HepG2 (cell line): ENCODE data around the gene KCNE2. TPM values are rescaled to one million over a fixed set of nuclear protein-coding genes. Genes with fewer than 3 reads are reported as not detected.

ENCODE experiments used
- CBX2 ChIP-seq, 2 experiments: fragments of 200-600 bp in 1 of 2; sonication (generic); formaldehyde crosslinking in 1 of 2; IDR thresholded peaks; 2 replicates each; pipeline versions ENCODE4 v1.7.0 to v1.8.1; 2018 to 2022; ENCODE audit warnings: low read depth in 2 of 2, low read length in 1 of 2, mild to moderate bottlenecking in 1 of 2, missing genetic modification reagents in 1 of 2
- CSRNP1 ChIP-seq: sonication (generic); formaldehyde crosslinking; IDR thresholded peaks from 2 replicates; pipeline ENCODE4 v1.8.1; 2023; ENCODE audit warnings: mild to moderate bottlenecking, missing genetic modification reagents
- DMAP1 ChIP-seq: IDR thresholded peaks from 2 replicates; pipeline ENCODE4 v1.6.1; 2016
- HIVEP1 ChIP-seq: sonication (generic); formaldehyde crosslinking; IDR thresholded peaks from 2 replicates; pipeline ENCODE4 v1.4.0; 2020; ENCODE audit warnings: mild to moderate bottlenecking, missing genetic modification reagents
- HNRNPLL ChIP-seq: fragments of 200-400 bp; formaldehyde crosslinking; IDR thresholded peaks from 2 replicates; pipeline ENCODE4 v1.6.1; 2017; ENCODE audit warnings: mild to moderate bottlenecking, low read depth, low read length; ENCODE audit not compliant: poor library complexity, severe bottlenecking
- KAT2B ChIP-seq: fragments of 150-350 bp; IDR thresholded peaks from 2 replicates; pipeline ENCODE4 v1.6.1; 2014; ENCODE audit warnings: low read depth, low read length, borderline replicate concordance
- MAZ ChIP-seq, 2 experiments: sonication (generic) in 1 of 2; formaldehyde crosslinking in 1 of 2; IDR thresholded peaks; 2 replicates each; pipeline versions ENCODE4 v1.5.0 to v1.6.1; 2012 to 2020; ENCODE audit warnings: low read depth in 2 of 2, mild to moderate bottlenecking in 2 of 2, borderline replicate concordance in 1 of 2, improper control_type of control experiment in 1 of 2, low read length in 1 of 2, missing genetic modification reagents in 1 of 2, moderate library complexity in 1 of 2
- MEIS2 ChIP-seq: sonication (generic); formaldehyde crosslinking; IDR thresholded peaks from 2 replicates; pipeline ENCODE4 v1.9.0; 2021; ENCODE audit warnings: mild to moderate bottlenecking, missing genetic modification reagents
- MIXL1 ChIP-seq: IDR thresholded peaks from 2 replicates; pipeline ENCODE4 v1.6.1; 2016
- PHB2 ChIP-seq: fragments of 450-650 bp; IDR thresholded peaks from 2 replicates; pipeline ENCODE4 v1.6.1; 2018; ENCODE audit not compliant: partially characterized antibody
- SKI ChIP-seq: fragments of 450-650 bp; IDR thresholded peaks from one replicate; pipeline ENCODE4 v1.6.1; 2018; ENCODE audit warnings: mild to moderate bottlenecking; ENCODE audit not compliant: partially characterized antibody
- SP5 ChIP-seq: IDR thresholded peaks from 2 replicates; pipeline ENCODE4 v1.6.1; 2016; ENCODE audit warnings: low read depth, borderline replicate concordance
- SPEN ChIP-seq: sonication (generic); formaldehyde crosslinking; IDR thresholded peaks from 2 replicates; pipeline ENCODE4 v1.5.1; 2020; ENCODE audit warnings: low read depth, mild to moderate bottlenecking, missing genetic modification reagents
- TCF12 ChIP-seq, 2 experiments: fragments of 450-650 bp in 1 of 2; sonication (generic) in 1 of 2; formaldehyde crosslinking in 1 of 2; IDR thresholded peaks; 2 replicates each; pipeline versions ENCODE4 v1.6.1 to v1.8.0; 2017 to 2022; ENCODE audit warnings: antibody characterized with exemption in 1 of 2, mild to moderate bottlenecking in 1 of 2, missing genetic modification reagents in 1 of 2, moderate library complexity in 1 of 2
- TRIM22 ChIP-seq: fragments of 450-650 bp; IDR thresholded peaks from 2 replicates; pipeline ENCODE4 v1.6.1; 2017
- ZNF317 ChIP-seq: sonication (generic); formaldehyde crosslinking; IDR thresholded peaks from 2 replicates; pipeline ENCODE4 v1.5.0; 2020; ENCODE audit warnings: mild to moderate bottlenecking, missing genetic modification reagents
- ZNF589 ChIP-seq: sonication (generic); formaldehyde crosslinking; conservative IDR thresholded peaks from 2 replicates; pipeline ENCODE4 v1.8.0; 2022; ENCODE audit warnings: mild to moderate bottlenecking, moderate library complexity, missing genetic modification reagents
- ZNF770 ChIP-seq: sonication (generic); formaldehyde crosslinking; IDR thresholded peaks from 2 replicates; pipeline ENCODE4 v1.5.0; 2020; ENCODE audit warnings: mild to moderate bottlenecking, missing genetic modification reagents
- ZNF788 ChIP-seq: sonication (generic); formaldehyde crosslinking; IDR thresholded peaks from 2 replicates; pipeline ENCODE4 v1.5.0; 2020; ENCODE audit warnings: mild to moderate bottlenecking, missing genetic modification reagents, borderline replicate concordance
- polyA plus RNA-seq, 8 experiments: library from polyadenylated mRNA; depleted of rRNA in 3 of 8; stranded (reverse) in 7 of 8; unstranded in 1 of 8; fragments of >200 nt; fragmentation: Illumina TruSeq in 4 of 8; extraction: Trizol in 4 of 8; gene quantifications; 2 replicates each; pipeline versions ENCODE4 v1.2.1 to v1.2.3, GENCODE V29; 2011 to 2016; ENCODE audit warnings: low read depth in 4 of 8, missing spikeins in 1 of 8, mixed read lengths in 1 of 8; ENCODE audit not compliant: insufficient read depth in 1 of 8
- total RNA-seq, 5 experiments: library from RNA; depleted of rRNA; stranded (reverse); fragments of >200 nt; fragmentation: Illumina TruSeq; extraction: Trizol; gene quantifications; 2 replicates each; pipeline ENCODE4 v1.2.3, GENCODE V29; 2016; ENCODE audit warnings: low read depth in 1 of 5
- TF ChIP-seq, protein P1 (sequence below): sonication (generic); formaldehyde crosslinking; IDR thresholded peaks from 2 replicates; pipeline ENCODE4 v1.5.0; 2020; ENCODE audit warnings: mild to moderate bottlenecking, missing genetic modification reagents, borderline replicate concordance
- TF ChIP-seq, protein P2 (sequence below): IDR thresholded peaks from 2 replicates; pipeline ENCODE4 v1.6.1; 2016; ENCODE audit warnings: low read depth

The KCNE2 gene
- total and polyA plus RNA-seq, 2 of the 13 experiments (the other 11 are each of a cell fraction or from before 2014, with no cell fraction given) = not detected

DNA sequence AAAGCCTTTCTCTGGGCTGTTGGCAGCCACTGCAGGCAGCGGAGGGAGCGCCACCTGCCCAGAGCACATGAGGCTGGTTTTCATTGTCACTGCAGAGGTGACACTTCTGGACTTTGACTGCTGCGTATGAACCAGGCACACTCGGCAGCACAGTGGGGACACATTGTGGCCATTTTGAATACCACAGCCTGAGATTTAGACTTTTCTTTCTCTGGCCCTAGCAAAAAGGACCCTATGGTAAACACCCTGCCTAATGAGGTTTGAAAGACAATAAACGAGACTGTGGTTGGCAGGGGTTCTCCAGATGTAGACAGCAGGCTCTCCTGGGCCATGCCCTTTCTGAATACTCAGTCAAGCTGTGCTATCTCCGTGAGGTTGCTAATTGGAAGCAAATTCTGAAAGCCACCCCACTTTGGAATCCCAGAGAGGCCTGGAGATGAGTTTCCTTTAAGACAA is 12.0 kb upstream of the KCNE2 start (continued):
- peak; percentile 52; the same call in 1 of the 2 replicates for TF ChIP-seq MIXL1 (CRISPR knock-in tag)
- TF ChIP-seq SPEN = no peak
- no peak for TF ChIP-seq CBX2 (IDR thresholded peaks at IDR 0.05; ENCODE audit: low read depth, low read length)
- no peak for TF ChIP-seq CBX2 (CRISPR knock-in tag; IDR thresholded peaks at IDR 0.05; ENCODE audit: low read depth)
- TF ChIP-seq, protein P1, sequence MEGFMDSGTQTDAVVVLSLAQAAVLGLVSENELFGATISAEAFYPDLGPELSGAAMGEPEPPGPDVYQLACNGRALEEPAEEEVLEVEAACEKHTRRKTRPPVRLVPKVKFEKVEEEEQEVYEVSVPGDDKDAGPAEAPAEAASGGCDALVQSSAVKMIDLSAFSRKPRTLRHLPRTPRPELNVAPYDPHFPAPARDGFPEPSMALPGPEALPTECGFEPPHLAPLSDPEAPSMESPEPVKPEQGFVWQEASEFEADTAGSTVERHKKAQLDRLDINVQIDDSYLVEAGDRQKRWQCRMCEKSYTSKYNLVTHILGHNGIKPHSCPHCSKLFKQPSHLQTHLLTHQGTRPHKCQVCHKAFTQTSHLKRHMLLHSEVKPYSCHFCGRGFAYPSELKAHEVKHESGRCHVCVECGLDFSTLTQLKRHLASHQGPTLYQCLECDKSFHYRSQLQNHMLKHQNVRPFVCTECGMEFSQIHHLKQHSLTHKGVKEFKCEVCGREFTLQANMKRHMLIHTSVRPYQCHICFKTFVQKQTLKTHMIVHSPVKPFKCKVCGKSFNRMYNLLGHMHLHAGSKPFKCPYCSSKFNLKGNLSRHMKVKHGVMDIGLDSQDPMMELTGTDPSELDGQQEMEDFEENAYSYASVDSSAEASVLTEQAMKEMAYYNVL (CRISPR knock-in tag) = no peak
- TF ChIP-seq DMAP1 = peak; percentile 59; the same call in 1 of the 2 replicates
- no peak for TF ChIP-seq HIVEP1
- TF ChIP-seq CSRNP1 = no peak
- TF ChIP-seq, protein P2, sequence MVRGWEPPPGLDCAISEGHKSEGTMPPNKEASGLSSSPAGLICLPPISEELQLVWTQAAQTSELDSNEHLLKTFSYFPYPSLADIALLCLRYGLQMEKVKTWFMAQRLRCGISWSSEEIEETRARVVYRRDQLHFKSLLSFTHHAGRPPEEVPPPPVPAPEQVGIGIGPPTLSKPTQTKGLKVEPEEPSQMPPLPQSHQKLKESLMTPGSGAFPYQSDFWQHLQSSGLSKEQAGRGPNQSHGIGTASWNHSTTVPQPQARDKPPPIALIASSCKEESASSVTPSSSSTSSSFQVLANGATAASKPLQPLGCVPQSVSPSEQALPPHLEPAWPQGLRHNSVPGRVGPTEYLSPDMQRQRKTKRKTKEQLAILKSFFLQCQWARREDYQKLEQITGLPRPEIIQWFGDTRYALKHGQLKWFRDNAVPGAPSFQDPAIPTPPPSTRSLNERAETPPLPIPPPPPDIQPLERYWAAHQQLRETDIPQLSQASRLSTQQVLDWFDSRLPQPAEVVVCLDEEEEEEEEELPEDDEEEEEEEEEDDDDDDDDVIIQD (CRISPR knock-in tag) = peak; percentile 61; the same call in 1 of the 2 replicates
- peak; percentile 23; the same call in 1 of the 2 replicates for TF ChIP-seq ZNF788
- TF ChIP-seq SKI = no peak
- TF ChIP-seq TRIM22 = no peak
- no peak for TF ChIP-seq TCF12 (IDR thresholded peaks at IDR 0.05)
- no peak for TF ChIP-seq TCF12 (CRISPR knock-in tag; IDR thresholded peaks at IDR 0.05)
- TF ChIP-seq SP5 (CRISPR knock-in tag) = 0 out of 2 replicates have a peak, but pooled peaks have one; percentile 30
- peak; percentile 92; the same call in 1 of the 2 replicates for TF ChIP-seq MEIS2 (CRISPR knock-in tag)
- no peak for TF ChIP-seq ZNF317
- no peak for TF ChIP-seq MAZ (IDR thresholded peaks at IDR 0.05; ENCODE audit: borderline replicate concordance, low read depth, low read length)
- no peak for TF ChIP-seq MAZ (CRISPR knock-in tag; IDR thresholded peaks at IDR 0.05; ENCODE audit: low read depth)
- TF ChIP-seq HNRNPLL = no peak
- TF ChIP-seq KAT2B = no peak
- no peak for TF ChIP-seq PHB2
- TF ChIP-seq ZNF589 (CRISPR knock-in tag) = no peak
- TF ChIP-seq ZNF770 (CRISPR knock-in tag) = no peak
